K562 (cell line): ENCODE data around the gene TP63. TPM values are rescaled to one million over a fixed set of nuclear protein-coding genes. Genes with fewer than 3 reads are reported as not detected.

Source experiments
- ATAC-seq: fragments of 200-7000 bp; cut with Tn5 transposase; 3 replicates; pipeline ENCODE4 v1.9.1; 2020; ENCODE audit warnings: moderate library complexity
- BruUV-seq: library from RNA; stranded (reverse); fragments of 400-500 nt; replicated peaks from 2 replicates; lab custom pipeline; 2021; lab: Mats Ljungman, UMichigan
- CTCF ChIA-PET: fragments of 300-600 bp; formaldehyde crosslinking; extraction: SDS; loops from one replicate; lab custom pipeline; 2021; ENCODE audit warnings: low intra/inter-chr PET ratio; lab: Yijun Ruan, JAX
- POLR2A ChIA-PET: fragments of 300-600, 350-650 bp; sonication (Branson Sonifier 250); formaldehyde crosslinking; extraction: SDS; loops from one replicate; lab custom pipeline; 2021; ENCODE audit warnings: antibody characterized with exemption, inconsistent platforms; lab: Yijun Ruan, JAX
- DNase-seq, 4 experiments: peaks; one replicate each; pipeline versions ENCODE4 v3.0.0 to v3.0.0-alpha.2; 2011 to 2018; ENCODE audit warnings: low spot score in 3 of 4, mixed read lengths in 3 of 4; ENCODE audit errors: extremely low read depth in 1 of 4
- FAIRE-seq: peaks from 2 replicates; lab custom pipeline; 2011; peaks lifted over from hg19 to GRCh38; lab: Jason Lieb, UNC
- H2AFZ ChIP-seq: 2 replicates; pipeline ENCODE4 v1.6.0; 2011; ENCODE audit warnings: low read depth, low read length, control low read depth, inconsistent platforms
- H3K27ac ChIP-seq: fragments of 200-600 bp; 3 replicates; pipeline ENCODE4 v1.8.0; 2011; ENCODE audit warnings: low read depth, mild to moderate bottlenecking, control low read depth, inconsistent platforms, low read length, moderate library complexity, mixed read lengths; ENCODE audit errors: extremely low read depth
- H3K27me3 ChIP-seq, 2 experiments: fragments of 300-600 bp in 1 of 2; 2 replicates in 1 of 2; 3 replicates in 1 of 2; pipeline versions ENCODE4 v1.6.0 to v1.8.0; 2011; ENCODE audit warnings: inconsistent platforms in 2 of 2, low read length in 2 of 2, mild to moderate bottlenecking in 1 of 2, mixed read lengths in 1 of 2, moderate library complexity in 1 of 2; ENCODE audit not compliant: control insufficient read depth in 2 of 2, insufficient read depth in 2 of 2
- H3K36me3 ChIP-seq: fragments of 300-600 bp; 3 replicates; pipeline ENCODE4 v1.8.0; 2011; ENCODE audit warnings: mild to moderate bottlenecking, low read length, inconsistent platforms; ENCODE audit not compliant: control insufficient read depth, insufficient read depth
- H3K4me1 ChIP-seq, 2 experiments: fragments of 200-600 bp in 1 of 2; replicated peaks in 1 of 2; 2 replicates in 1 of 2; 3 replicates in 1 of 2; pipeline versions ENCODE4 v1.5.1 to v1.8.0; 2011; ENCODE audit warnings: inconsistent platforms in 2 of 2, low read length in 2 of 2, mild to moderate bottlenecking in 1 of 2, mixed read lengths in 1 of 2, moderate library complexity in 1 of 2; ENCODE audit not compliant: control insufficient read depth in 2 of 2, insufficient read depth in 2 of 2
- H3K4me2 ChIP-seq: 2 replicates; pipeline ENCODE4 v1.6.1; 2011; ENCODE audit warnings: low read length, control low read depth, inconsistent platforms, mixed read lengths; ENCODE audit not compliant: insufficient read depth
- H3K4me3 ChIP-seq: fragments of 200-600 bp; sonication (generic), shearing (Covaris generic); 2 replicates; pipeline ENCODE4 v1.5.1; 2016; ENCODE audit warnings: control low read depth, inconsistent platforms
- H3K79me2 ChIP-seq: fragments of 200-600 bp; 3 replicates; pipeline ENCODE4 v1.8.0; 2011; ENCODE audit warnings: low read length, inconsistent platforms; ENCODE audit not compliant: control insufficient read depth, insufficient read depth
- H3K9ac ChIP-seq, 2 experiments: 2 replicates each; pipeline versions ENCODE4 v1.6.0 to v1.6.1; 2011; ENCODE audit warnings: low read depth in 2 of 2, low read length in 2 of 2, control low read depth in 1 of 2, inconsistent platforms in 1 of 2, mild to moderate bottlenecking in 1 of 2, mixed read lengths in 1 of 2; ENCODE audit not compliant: insufficient read depth in 1 of 2
- H3K9me1 ChIP-seq: one replicate; pipeline ENCODE4 v1.6.0; 2011; ENCODE audit warnings: inconsistent platforms, mild to moderate bottlenecking, low read length, moderate library complexity; ENCODE audit not compliant: control insufficient read depth, insufficient read depth
- H3K9me3 ChIP-seq: replicated peaks from 2 replicates; pipeline ENCODE4 v1.5.1; 2011; ENCODE audit warnings: low read depth, low read length, inconsistent platforms; ENCODE audit not compliant: control insufficient read depth, insufficient read depth
- H4K20me1 ChIP-seq: replicated peaks from 2 replicates; pipeline ENCODE4 v1.6.1; 2011; ENCODE audit warnings: low read length, inconsistent platforms, mixed read lengths; ENCODE audit not compliant: control insufficient read depth, insufficient read depth
- BRD9 ChIP-seq: fragments of 450-650 bp; IDR thresholded peaks from 2 replicates; pipeline ENCODE4 v1.6.1; 2018; ENCODE audit warnings: low read depth; ENCODE audit not compliant: partially characterized antibody
- STAG1 ChIP-seq: sonication (generic); formaldehyde crosslinking; IDR thresholded peaks from 2 replicates; pipeline ENCODE4 v1.5.0; 2020; ENCODE audit warnings: missing genetic modification reagents, borderline replicate concordance
- ZNF175 ChIP-seq: fragments of 200-800 bp; sonication (Bioruptor generic); IDR thresholded peaks from 2 replicates; pipeline ENCODE4 v1.6.1; 2016; ENCODE audit warnings: low read depth, mild to moderate bottlenecking, missing genetic modification characterization, missing compliant biosample characterization
- WGBS: fragments of 100-300 bp; shearing (Covaris generic); methylation state at CpG from one replicate; pipeline ENCODE4 v1.1.6; 2016; ENCODE audit warnings: low coverage, mixed read lengths; ENCODE audit not compliant: insufficient coverage; ENCODE audit errors: missing lambda C conversion rate; 5-methylcytosine and 5-hydroxymethylcytosine counted together
- in situ Hi-C: fragments of 300-500 bp; cut with MboI; formaldehyde crosslinking; loops from 4 replicates; pipeline ENCODE4 v1.15.0; 2018; ENCODE audit warnings: inconsistent platforms, mixed read lengths
- intact Hi-C: fragments of 100-400 bp; cut with micrococcal nuclease; formaldehyde crosslinking; loops from 2 replicates; pipeline ENCODE4 v1.14.2; 2022
- polyA plus RNA-seq, 8 experiments: library from polyadenylated mRNA; depleted of rRNA in 4 of 8; stranded (reverse) in 5 of 8; unstranded in 3 of 8; fragments of >200 nt; fragmentation: Nextera tagmentation in 2 of 8; fragmentation: Illumina TruSeq in 1 of 8; extraction: Ambion mirVana in 2 of 8; extraction: Trizol in 1 of 8; gene quantifications; 2 replicates each; pipeline versions ENCODE4 v1.2.1 to v1.2.3, GENCODE V29; 2011 to 2014; ENCODE audit warnings: inconsistent platforms in 1 of 8, missing spikeins in 1 of 8
- total RNA-seq, 7 experiments: library from RNA; depleted of rRNA in 6 of 7; stranded (reverse); fragments of >200 nt in 6 of 7; fragmentation: Illumina TruSeq in 2 of 7; extraction: Trizol in 2 of 7; gene quantifications; 2 replicates each; pipeline versions ENCODE4 v1.2.1 to v1.2.3, GENCODE V29; 2011 to 2021; ENCODE audit warnings: low replicate concordance in 1 of 7
- TF ChIP-seq, protein P1 (sequence below): fragments of 250-450 bp; sonication (Bioruptor Pico); IDR thresholded peaks from 2 replicates; pipeline ENCODE4 v1.6.1; 2021; ENCODE audit warnings: mild to moderate bottlenecking
- TF ChIP-seq, protein P2 (sequence below): sonication (generic); formaldehyde crosslinking; IDR thresholded peaks from 2 replicates; pipeline ENCODE4 v1.8.0; 2022; ENCODE audit warnings: mild to moderate bottlenecking, missing genetic modification reagents
- TF ChIP-seq, protein P3 (sequence below): fragments of 450-650 bp; IDR thresholded peaks from 2 replicates; pipeline ENCODE4 v1.6.1; 2016; ENCODE audit warnings: missing biosample characterization, missing genetic modification characterization

TP63 gene
- total and polyA plus RNA-seq, 9 of the 15 experiments (the other 6 are each of a cell fraction or from before 2014, with no cell fraction given), result 0.32 to 1.4 (median 0.50) TPM

DNA sequence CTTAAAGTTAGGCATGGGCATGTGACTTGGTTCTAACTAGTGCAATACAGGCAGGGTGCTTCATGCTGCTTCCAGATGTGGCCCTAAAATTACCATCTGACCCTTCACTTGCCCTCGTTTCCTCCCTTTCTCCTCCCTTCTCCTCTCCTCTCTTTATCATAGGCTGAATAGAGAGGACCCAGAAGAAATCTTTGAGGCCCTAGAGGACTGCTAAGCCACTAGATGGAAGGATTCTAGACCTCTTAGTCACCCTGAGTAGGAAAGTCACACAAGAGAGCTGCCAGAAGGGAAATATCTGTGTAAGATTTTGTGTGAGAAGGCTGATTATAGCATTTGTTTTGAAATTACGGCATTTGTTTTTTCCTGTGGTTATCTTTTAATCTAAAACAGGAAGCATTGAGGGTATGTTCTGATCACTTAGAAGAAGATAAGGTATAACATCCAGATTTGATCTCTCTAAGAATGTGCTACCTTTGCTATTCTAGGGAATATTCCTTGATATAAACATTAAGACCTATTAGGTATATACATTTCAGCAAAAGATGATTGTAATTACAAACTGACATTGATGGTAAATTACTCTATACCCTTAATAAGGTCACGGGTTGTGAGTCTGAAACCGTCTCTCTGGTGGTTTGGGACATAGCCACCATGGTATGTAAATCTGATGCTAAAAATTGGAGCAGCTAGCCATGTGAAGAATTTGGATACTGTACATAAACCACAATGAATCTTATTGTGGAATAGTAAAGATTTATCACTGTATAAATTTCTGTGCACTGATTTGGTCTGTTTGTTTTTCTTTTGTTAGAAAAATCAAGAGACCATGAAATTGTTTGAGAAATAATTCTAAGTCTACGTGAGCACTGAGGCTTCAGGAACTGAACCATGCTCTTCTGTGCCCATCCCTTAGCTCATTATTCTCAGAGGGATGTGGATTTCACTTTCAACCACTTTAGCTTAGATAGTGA, 84.1 kb downstream of the TP63 start (continued):
- no peak for TF ChIP-seq ZNF175 (CRISPR knock-in tag)
- TF ChIP-seq, protein P1, sequence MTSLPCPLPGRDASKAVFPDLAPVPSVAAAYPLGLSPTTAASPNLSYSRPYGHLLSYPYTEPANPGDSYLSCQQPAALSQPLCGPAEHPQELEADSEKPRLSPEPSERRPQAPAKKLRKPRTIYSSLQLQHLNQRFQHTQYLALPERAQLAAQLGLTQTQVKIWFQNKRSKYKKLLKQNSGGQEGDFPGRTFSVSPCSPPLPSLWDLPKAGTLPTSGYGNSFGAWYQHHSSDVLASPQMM, result no peak
- TF ChIP-seq STAG1 (CRISPR knock-in tag), result no peak
- TF ChIP-seq, protein P2, sequence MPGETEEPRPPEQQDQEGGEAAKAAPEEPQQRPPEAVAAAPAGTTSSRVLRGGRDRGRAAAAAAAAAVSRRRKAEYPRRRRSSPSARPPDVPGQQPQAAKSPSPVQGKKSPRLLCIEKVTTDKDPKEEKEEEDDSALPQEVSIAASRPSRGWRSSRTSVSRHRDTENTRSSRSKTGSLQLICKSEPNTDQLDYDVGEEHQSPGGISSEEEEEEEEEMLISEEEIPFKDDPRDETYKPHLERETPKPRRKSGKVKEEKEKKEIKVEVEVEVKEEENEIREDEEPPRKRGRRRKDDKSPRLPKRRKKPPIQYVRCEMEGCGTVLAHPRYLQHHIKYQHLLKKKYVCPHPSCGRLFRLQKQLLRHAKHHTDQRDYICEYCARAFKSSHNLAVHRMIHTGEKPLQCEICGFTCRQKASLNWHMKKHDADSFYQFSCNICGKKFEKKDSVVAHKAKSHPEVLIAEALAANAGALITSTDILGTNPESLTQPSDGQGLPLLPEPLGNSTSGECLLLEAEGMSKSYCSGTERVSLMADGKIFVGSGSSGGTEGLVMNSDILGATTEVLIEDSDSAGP (CRISPR knock-in tag), result no peak
- TF ChIP-seq BRD9, result no peak

DNA sequence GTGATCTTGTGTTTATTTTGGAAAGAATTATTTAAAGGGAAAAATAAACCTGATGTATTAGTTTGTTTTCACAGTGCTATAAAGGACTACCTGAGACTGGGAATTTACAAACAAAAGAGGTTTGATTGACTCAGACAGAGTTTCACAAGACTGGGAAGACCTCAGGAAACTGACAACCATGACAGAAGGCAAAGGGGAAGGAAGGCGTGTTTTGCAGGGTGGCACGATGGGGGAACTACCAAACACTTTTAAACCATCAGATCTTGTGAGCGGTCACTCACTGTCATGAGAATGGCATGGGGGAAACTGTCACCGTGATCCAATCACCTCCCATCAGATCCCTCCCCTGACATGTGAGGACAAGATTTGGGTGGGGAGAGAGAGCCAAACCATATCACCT, 87.0 kb downstream of the TP63 start:
- Histone ChIP-seq H2AFZ (no peak overlapping the region), H3K9ac (no peak overlapping the region), H3K4me2 (no peak overlapping the region), H3K27ac (no peak overlapping the region), H3K4me3 (no peak overlapping the region), H3K36me3 (no peaks in the 10 kb centered on the region), H3K9me1 (no peaks in the 10 kb centered on the region), H3K79me2 (no peaks in the 10 kb centered on the region), H3K4me1 (no peaks in the 10 kb centered on the region), H4K20me1 (no peaks in the 10 kb centered on the region), H3K27me3 (no peaks in the 10 kb centered on the region), H3K9me3 (no peaks in the 10 kb centered on the region)
- ChIA-PET POLR2A (no interaction called here), CTCF (no interaction called here)
- intact Hi-C loops (no loop called here), in situ Hi-C loops (no loop called here)
- no peak for DNase-seq
- TF ChIP-seq, protein P3, sequence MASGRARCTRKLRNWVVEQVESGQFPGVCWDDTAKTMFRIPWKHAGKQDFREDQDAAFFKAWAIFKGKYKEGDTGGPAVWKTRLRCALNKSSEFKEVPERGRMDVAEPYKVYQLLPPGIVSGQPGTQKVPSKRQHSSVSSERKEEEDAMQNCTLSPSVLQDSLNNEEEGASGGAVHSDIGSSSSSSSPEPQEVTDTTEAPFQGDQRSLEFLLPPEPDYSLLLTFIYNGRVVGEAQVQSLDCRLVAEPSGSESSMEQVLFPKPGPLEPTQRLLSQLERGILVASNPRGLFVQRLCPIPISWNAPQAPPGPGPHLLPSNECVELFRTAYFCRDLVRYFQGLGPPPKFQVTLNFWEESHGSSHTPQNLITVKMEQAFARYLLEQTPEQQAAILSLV (tag), result no peak
- ATAC-seq, result no peak
- no peak for FAIRE-seq
- no TSS peak for BruUV-seq
- WGBS, result 0% methylated on average over 4 of the region's 4 CpGs
